WI38 (cell line): ENCODE results near the gene UBE2S.

Experiments
- H3K4me3 ChIP-seq: 2 replicates; pipeline ENCODE4 v1.5.1; 2011; ENCODE audit warnings: low read depth, mild to moderate bottlenecking, control low read depth, low read length
- TF ChIP-seq, protein P1 (sequence below): IDR thresholded peaks from 2 replicates; pipeline ENCODE4 v1.5.1; 2012; ENCODE audit warnings: low read depth, mild to moderate bottlenecking, control low read depth, low read length

The UBE2S gene

GRCh38 chr19:55407550-55407799, at the start of gene UBE2S:
UBE2S (minus strand) TSS chr19:55407788; CDS start chr19:55407589, 199 bp downstream.
- peak within 1 kb of the TSS; percentile 78 for H3K4me3 ChIP-seq

GRCh38 chr19:55456347-55456746, 48.8 kb upstream of the UBE2S start:
- TF ChIP-seq, protein P1, sequence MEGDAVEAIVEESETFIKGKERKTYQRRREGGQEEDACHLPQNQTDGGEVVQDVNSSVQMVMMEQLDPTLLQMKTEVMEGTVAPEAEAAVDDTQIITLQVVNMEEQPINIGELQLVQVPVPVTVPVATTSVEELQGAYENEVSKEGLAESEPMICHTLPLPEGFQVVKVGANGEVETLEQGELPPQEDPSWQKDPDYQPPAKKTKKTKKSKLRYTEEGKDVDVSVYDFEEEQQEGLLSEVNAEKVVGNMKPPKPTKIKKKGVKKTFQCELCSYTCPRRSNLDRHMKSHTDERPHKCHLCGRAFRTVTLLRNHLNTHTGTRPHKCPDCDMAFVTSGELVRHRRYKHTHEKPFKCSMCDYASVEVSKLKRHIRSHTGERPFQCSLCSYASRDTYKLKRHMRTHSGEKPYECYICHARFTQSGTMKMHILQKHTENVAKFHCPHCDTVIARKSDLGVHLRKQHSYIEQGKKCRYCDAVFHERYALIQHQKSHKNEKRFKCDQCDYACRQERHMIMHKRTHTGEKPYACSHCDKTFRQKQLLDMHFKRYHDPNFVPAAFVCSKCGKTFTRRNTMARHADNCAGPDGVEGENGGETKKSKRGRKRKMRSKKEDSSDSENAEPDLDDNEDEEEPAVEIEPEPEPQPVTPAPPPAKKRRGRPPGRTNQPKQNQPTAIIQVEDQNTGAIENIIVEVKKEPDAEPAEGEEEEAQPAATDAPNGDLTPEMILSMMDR = no peak
- no peak overlapping the region for H3K4me3 ChIP-seq

GRCh38 chr19:55455576-55456235, 48.1 kb upstream of the UBE2S start:
- TF ChIP-seq, protein P1 = no peak
- H3K4me3 ChIP-seq = no peak overlapping the region

GRCh38 chr19:55454787-55455243, 47.2 kb upstream of the UBE2S start:
- no peak overlapping the region for H3K4me3 ChIP-seq
- TF ChIP-seq, protein P1 = peak; percentile 80

GRCh38 chr19:55453511-55454260, 46.1 kb upstream of the UBE2S start:
- no peak overlapping the region for H3K4me3 ChIP-seq
- TF ChIP-seq, protein P1 = no peak

DNA sequence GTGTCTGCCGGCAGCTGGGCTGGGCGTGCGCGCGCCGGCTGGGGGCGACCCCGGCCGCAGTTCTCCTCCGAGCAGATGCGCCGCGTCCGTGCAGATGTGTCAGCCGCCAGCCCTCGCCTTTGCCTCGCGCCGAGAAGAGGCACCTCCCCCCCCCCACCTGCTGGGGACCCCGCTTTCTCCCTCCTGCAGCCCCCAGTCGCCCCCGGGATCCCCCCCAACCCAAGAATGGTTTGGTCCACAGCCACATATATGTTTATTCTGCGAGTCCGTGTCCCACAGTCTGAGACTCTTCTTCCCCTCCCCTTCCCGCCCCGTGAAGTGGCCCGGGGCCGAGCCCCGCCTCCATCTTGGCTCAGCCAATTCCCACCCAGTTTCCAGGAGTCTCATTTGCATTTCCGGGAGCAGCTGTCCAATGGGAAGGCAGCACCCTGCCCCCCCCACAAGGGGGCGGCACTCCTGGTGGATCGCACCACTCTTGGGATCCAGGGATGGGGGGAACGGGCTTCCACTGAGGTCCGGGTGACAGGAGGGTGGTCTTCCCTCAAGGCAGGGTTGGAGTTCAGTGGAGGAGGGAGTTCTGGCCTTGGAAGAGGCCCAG, 45.3 kb upstream of the UBE2S start:
- no peak overlapping the region for H3K4me3 ChIP-seq
- TF ChIP-seq, protein P1 = no peak

- TF ChIP-seq, protein P1 = no peak
- H3K4me3 ChIP-seq = no peak overlapping the region
These were observed 44.6 kb upstream of the UBE2S start for GRCh38 chr19:55451965-55452748.
